NCI-H2081 treated with DMSO at 0.1 percent for 48 hours (cell line): ENCODE measurements around the gene KIAA0232.
"Not testable (repeated sequence)": the region's sequence is repeated elsewhere in the genome, so short reads cannot be mapped to it uniquely, and the experiment has no call there.

Experiments used
- DNase-seq: peaks from one replicate; lab custom pipeline; 2025; lab: John Stamatoyannopoulos, UW

KIAA0232 gene

GRCh38 chr4:6902318-6903042 is 120.0 kb downstream of the KIAA0232 start:
- no peak for DNase-seq

DNA sequence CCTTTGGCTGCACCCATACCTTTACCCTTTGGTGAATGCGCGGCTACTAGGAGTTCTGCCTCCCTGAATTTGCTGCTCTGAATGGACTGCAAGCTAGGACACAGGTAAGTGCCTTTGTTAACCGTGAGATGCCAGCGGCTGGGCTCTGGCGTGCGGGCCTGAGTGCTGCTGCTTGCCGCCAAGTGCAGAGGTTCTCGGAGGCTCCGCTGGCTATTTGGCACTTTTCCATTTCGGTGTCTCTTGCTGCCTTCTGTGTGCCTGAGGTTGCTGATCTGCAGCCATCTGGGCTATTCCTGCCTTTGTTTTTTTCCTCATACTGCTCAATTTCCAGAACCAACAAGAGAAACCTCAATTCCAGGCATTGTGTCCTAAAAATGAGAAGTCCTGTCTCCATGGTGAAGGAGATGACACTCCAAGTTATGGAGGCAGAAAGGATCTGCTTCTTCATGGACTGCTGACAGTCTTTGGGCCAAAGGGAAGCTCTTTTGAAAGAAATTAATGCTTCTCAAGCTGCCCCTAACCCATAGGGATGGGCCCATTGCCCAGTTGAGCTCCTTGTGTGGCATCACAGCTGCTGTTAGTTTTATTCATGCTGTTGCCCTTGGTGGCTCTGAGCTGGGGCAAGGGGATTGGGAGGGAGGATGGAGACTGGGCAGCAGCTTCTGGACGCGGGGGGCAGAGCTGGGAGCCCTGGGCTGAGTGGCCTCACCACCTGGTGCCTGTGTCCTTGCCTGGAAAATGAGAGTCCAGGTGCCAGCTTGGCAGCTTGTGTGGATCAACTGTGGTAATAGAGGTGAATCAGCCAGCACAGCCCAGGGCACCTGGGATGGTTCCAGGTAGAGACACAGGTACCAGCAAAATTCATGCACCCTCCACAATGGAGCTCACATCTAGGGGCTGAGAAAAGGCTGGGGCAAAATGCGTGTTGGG is 123.3 kb downstream of the KIAA0232 start:
- DNase-seq = no peak

GRCh38 chr4:6906486-6906885 is 124.0 kb downstream of the KIAA0232 start:
- DNase-seq = not testable (repeated sequence)

DNA sequence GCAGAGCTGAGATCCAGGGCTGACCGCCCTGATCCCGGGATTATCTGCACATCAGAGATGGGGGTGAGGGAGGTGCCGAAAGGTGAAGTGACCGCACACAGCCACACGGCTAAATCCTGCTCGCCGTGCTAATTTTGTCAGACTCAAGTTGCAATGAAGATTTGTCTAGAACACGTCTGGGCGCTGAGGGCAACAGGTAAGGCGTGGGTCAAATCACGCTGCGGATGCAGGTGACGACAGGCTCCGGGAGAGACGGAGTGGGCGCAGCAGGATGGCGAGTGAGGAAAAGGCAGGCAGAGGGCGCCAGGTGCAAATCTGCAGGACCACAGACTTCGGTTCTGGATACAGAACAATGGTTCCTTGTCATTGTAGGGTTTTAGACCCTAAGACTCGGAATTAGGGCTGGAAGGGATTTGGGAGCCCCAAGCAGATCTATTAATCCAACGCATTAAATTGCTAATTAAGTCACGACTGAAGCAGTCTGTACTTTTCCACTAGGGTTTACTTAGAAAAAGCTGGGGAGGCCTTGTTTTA is 125.2 kb downstream of the KIAA0232 start:
- DNase-seq = no peak

DNA sequence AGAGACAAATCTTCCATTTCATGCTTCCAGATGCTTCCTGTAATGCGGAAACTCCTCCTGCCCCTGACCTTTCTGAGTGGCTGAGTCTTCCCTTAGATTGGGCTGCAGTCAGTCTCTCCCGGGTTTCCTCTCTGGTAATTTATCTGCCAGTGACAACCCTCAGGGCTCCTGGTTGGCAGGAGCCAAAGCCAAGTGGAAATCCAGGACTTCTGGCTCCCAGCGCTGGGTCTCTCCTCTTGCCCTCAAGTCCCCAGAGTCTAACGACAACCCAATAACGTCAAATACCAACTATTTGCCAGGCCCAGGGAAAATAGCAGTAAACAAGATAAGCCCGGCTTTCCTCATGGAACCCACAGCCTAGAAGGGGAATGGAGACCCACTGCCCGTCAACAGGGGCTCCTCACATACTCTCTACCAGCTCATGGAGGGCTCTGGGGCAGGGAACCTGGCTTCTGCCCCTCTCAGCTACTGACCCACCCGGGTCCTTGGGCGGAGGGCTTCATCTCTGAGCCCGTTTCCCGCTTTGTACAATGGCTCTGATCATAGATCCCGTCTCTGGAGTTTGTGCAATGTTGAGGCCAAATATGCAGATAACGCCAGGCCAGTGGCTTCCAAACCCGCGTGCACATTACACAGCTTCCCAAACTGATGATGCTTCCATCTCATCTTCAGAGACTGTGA is 126.0 kb downstream of the KIAA0232 start:
- no peak for DNase-seq

GRCh38 chr4:6909113-6909969 is 126.8 kb downstream of the KIAA0232 start, which contains the start of gene TBC1D14:
TSS of gene TBC1D14 (plus strand) at chr4:6909826. CDS start at chr4:6923390, 13,564 bp downstream.
- DNase-seq = peak; percentile 37

DNA sequence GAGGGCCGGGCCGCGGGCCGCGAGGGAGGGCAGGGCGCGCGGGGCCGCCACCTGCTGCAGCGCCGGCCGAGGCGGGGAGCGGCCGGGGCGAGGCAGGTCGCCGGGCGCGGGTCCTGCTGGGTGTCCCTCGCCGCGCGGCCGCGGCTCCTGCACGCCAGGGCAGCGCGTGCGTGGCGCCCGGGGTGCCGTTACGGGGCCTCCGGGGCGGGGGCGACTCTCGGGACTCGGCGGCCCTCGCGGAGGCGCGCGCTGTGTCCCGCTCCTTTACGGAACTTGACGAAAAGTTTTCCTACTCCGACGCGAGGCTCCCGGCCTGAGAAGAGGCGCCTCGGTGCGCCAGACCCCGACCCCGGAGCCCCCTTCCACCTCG is 127.4 kb downstream of the KIAA0232 start:
- DNase-seq = no peak

DNA sequence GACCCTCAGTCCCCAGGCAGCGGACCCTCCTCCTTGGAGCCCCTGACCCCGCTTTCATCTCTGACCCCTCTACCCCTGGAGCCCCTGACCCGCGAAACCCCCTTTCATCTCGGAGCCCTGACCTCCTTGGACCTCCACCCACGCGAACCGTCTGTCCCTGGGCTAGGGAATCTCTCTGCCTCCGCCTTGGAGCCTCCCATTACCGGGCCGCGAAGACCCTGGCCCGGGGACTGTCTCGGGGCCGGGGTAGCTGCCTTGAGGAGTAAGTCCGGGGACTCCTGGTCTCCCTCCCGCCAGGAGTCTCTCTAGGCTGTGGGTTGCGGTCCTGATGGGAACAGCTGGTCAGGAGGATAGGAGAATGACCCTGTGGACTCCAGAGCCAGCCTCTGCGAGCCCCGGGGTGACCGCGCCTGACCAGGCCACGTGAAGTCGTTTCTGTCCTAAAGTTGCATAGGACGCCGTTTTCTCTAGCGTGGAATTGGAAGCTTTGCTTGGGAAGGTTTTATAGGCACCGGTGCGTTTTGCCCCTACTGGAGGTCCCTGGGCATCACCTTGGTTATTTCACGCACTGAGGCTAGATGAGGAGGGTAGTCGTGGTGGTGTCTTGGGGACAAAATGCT is 127.9 kb downstream of the KIAA0232 start:
- no peak for DNase-seq

DNA sequence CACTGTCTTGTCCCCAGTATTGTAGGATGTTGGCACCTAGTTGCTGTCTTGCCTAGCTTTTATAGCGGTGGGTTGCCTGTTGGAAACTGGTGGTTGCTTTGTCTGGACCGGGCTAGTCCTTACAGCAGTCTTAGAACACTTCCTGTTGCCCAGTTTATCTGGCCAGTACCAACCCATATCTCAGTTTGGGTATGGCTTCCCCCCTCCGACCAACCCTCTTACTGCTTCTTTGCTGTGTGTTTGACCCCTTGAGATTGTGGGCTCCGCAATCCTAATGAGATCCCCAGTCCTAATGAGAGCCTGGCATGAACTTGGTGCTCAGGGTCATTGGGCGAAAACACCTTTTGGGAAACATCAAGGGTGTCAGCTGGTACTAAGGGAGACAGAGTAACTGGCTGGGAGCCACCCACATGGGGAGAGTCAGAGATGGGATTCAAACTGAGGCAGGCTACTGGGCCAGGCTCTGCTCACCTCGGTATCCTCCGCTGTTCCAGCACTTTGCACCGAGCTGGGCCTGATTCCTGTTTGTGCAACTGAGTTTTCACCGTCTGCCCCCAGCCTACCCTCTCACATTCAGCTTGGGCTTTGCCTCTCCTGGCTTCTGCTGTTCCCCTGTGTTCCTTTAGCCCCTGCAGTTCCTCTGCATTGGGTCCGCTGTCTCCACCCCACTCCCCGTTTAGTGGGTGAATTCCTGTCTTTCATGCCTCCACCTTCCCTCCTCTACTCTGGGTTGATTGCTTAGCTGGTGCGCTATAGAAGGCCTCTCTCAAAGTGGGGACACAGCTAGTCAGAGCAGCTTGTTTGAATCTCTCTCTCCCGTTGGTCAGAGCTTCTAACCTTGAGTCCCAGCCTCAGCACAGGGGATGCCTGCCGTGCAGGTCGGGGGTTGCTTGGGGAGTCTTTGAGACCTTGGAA is 128.7 kb downstream of the KIAA0232 start:
- DNase-seq = no peak

GRCh38 chr4:6911917-6912316 is 129.4 kb downstream of the KIAA0232 start:
- DNase-seq = not testable (repeated sequence)

DNA sequence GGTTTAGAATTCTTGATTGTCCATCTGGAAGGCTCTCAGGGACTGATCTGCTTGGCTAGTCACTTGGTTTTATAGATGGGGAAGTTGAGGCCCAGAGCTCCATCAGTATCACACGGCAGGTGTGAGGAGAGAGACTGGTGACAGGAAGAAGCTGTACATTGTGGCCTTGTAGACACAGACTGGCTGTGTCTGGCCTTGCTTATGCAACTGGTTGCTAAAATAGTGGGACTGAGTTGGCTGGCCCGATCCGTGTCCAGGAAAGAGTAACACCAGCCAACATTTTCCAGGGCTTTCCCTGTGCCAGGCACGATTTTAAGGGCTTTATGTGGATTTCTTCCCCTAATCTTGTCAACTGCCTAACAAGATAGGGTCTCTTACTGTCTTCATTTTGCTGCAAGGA is 129.9 kb downstream of the KIAA0232 start:
- DNase-seq = no peak

GRCh38 chr4:6913350-6913905 is 130.9 kb downstream of the KIAA0232 start:
- DNase-seq = no peak

DNA sequence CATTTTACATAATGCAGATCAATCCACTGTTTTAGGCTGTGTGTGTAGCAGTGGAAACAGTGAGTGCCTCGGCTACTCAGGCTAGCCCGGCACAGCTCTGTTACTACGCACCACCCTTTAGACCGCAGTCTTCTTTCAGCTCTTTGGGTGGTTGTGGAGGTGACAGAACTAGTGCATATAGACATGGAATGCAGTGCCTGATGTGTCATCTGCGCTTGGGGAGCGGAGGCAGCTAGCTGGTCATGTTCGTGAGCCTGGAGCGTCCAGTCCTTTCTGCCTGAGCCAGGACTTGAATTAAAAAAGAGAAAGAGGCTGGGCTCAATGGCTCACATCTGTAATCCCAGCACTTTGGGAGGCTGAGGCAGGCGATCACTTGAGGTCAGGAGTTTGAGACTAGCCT is 131.9 kb downstream of the KIAA0232 start:
- DNase-seq = no peak

GRCh38 chr4:6915041-6916005 is 132.8 kb downstream of the KIAA0232 start:
- no peak for DNase-seq

DNA sequence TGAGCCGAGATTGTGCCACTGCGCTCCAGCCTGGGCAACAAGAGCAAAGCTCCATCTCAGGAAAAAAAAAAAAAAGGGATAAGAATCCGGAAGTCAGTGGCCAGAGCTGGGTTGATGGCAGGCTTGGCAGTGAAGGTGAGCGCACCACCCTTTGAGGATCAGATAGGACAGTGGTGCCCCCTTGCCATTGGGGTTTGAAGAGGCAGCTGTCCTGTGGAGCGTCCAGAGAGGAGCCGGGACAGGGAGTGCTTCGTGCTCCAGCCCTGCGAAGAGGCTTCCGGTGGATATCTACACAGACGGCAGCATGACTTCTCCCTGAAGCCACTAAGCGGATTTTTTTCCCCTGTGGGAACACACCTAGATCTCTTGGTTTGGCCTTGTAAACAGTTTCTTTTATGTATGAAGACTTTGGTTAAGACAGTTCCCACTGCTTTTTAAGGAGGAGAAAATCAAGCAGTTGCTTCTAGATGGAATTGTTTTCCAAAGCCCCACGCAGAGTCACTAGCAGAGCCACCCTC is 133.6 kb downstream of the KIAA0232 start:
- DNase-seq = no peak

- DNase-seq = no peak
Observed at GRCh38 chr4:6916587-6917460, 134.3 kb downstream of the KIAA0232 start.
